Right lobe of liver (tissue), 6 donors: ENCODE results near the gene SH3RF3. TPM values are rescaled to one million over a fixed set of nuclear protein-coding genes. Genes with fewer than 3 reads are reported as not detected.

Source experiments
- ATAC-seq, 4 donors: fragments of 200-7000 bp; cut with Tn5 transposase; one replicate each; pipeline ENCODE4 v1.9.1; 2020; ENCODE audit warnings: mild to moderate bottlenecking in 4 of 4, moderate library complexity in 4 of 4
- DNase-seq, 3 donors: peaks; one replicate each; pipeline ENCODE4 v3.0.0-alpha.2; 2020
- H3K27ac ChIP-seq, 3 donors: fragments of 200-600 bp; one replicate each; pipeline ENCODE4 v1.8.0; 2022
- H3K27me3 ChIP-seq, 2 donors: fragments of 200-600 bp; one replicate each; pipeline ENCODE4 v1.8.0; 2022
- H3K36me3 ChIP-seq, 4 donors: fragments of 200-600 bp; sonication (generic) in 1 of 4; one replicate each; pipeline versions ENCODE4 v1.5.1 to v1.8.0; 2017 to 2022; ENCODE audit warnings: control low read depth in 1 of 4
- H3K4me1 ChIP-seq, 4 donors: fragments of 200-600 bp; sonication (generic) in 1 of 4; one replicate each; pipeline versions ENCODE4 v1.5.1 to v1.8.0; 2017 to 2022; ENCODE audit warnings: control low read depth in 1 of 4
- H3K4me3 ChIP-seq, 3 donors: fragments of 200-600 bp; one replicate each; pipeline ENCODE4 v1.8.0; 2022
- H3K9me3 ChIP-seq, 4 donors: fragments of 200-600 bp; sonication (generic) in 1 of 4; one replicate each; pipeline versions ENCODE4 v1.5.1 to v1.8.0; 2017 to 2022; ENCODE audit warnings: control low read depth in 1 of 4
- CTCF ChIP-seq, 4 donors: fragments of 200-600 bp in 3 of 4; fragments of 450-650 bp in 1 of 4; IDR thresholded peaks; one replicate each; pipeline versions ENCODE4 v1.5.1 to v1.8.0; 2016 to 2022; ENCODE audit warnings: antibody characterized with exemption in 4 of 4, mild to moderate bottlenecking in 2 of 4
- POLR2A ChIP-seq: fragments of 450-650 bp; IDR thresholded peaks from one replicate; pipeline ENCODE4 v1.6.1; 2017; ENCODE audit warnings: antibody characterized with exemption, mild to moderate bottlenecking
- WGBS: methylation state at CpG from one replicate; pipeline ENCODE4 v1.1.6; 2018; ENCODE audit warnings: low coverage, low lambda C conversion rate; ENCODE audit not compliant: insufficient coverage; ENCODE audit errors: missing lambda C conversion rate; 5-methylcytosine and 5-hydroxymethylcytosine counted together
- intact Hi-C, 2 donors: fragments of 100-400 bp; cut with DNase I; formaldehyde crosslinking; loops; one replicate each; pipeline versions ENCODE4 v1.11.2 to v1.14.1; 2022
- total RNA-seq, 6 experiments: library from RNA; depleted of rRNA in 2 of 6; stranded (reverse); fragments of >200 nt in 2 of 6; fragmentation: NEBNext Ultra II Directional in 3 of 6; extraction: Animal tissue kit (Norgen Biotek cat#: 25700) in 3 of 6; gene quantifications; one replicate each; pipeline versions ENCODE4 v1.1.0 to v1.2.4, GENCODE V29; 2016 to 2023
- donor health status: DM: no; HTN: yes; CAD: no.
- donor health status: DM: no; HTN: no; CAD: no.
- donor health status: DM: no; HTN: no; CAD: no.
- donor health status: DM: no; HTN: yes; CAD: no.
- donor health status: DM: no; HTN: yes; CAD: no.

The SH3RF3 gene
- total RNA-seq, 6 experiments from 2014 or later, result 0.68 to 1.6 (median 1.2) TPM

- Histone ChIP-seq H3K36me3 (no peaks in the 10 kb centered on the region), H3K27ac (no peak overlapping the region), H3K4me1 (no peaks in the 10 kb centered on the region), H3K9me3 (no peaks in the 10 kb centered on the region), H3K27me3 (no peaks in the 10 kb centered on the region), H3K4me3 (no peak overlapping the region)
- no peak for ATAC-seq
- intact Hi-C loops, result no loop called here
- WGBS, result 76% methylated on average over 2 of the region's 3 CpGs
- TF ChIP-seq CTCF (IDR thresholded peaks at IDR 0.05) (no peak), POLR2A (no peak)
- DNase-seq, result no peak
Measured at GRCh38 chr2:109425411-109425810, 296.4 kb downstream of the SH3RF3 start.

GRCh38 chr2:109427661-109428091 lies 298.7 kb downstream of the SH3RF3 start:
- WGBS, result no CpG with 5 or more reads among the region's 11 CpGs
- no peak overlapping the region for H3K4me3 ChIP-seq
- no peaks in the 10 kb centered on the region for H3K9me3 ChIP-seq
- H3K4me1 ChIP-seq, result no peaks in the 10 kb centered on the region
- intact Hi-C loops, result no loop called here
- DNase-seq (no peak), ATAC-seq (no peak)
- TF ChIP-seq CTCF (IDR thresholded peaks at IDR 0.05) (no peak), POLR2A (no peak)
- H3K36me3 ChIP-seq, result no peaks in the 10 kb centered on the region
- H3K27me3 ChIP-seq, result no peaks in the 10 kb centered on the region
- no peak overlapping the region for H3K27ac ChIP-seq

- no peaks in the 10 kb centered on the region for H3K27me3 ChIP-seq
- DNase-seq (no peak), ATAC-seq (no peak)
- H3K9me3 ChIP-seq, result no peaks in the 10 kb centered on the region
- TF ChIP-seq POLR2A (no peak), CTCF (IDR thresholded peaks at IDR 0.05) (no peak)
- H3K4me1 ChIP-seq, result no peaks in the 10 kb centered on the region
- no peak overlapping the region for H3K4me3 ChIP-seq
- no peak overlapping the region for H3K27ac ChIP-seq
- H3K36me3 ChIP-seq, result no peaks in the 10 kb centered on the region
- intact Hi-C loops, result no loop called here
- WGBS, result 100% methylated on average over 1 of the region's 12 CpGs
Measured at GRCh38 chr2:109428281-109428680, 299.3 kb downstream of the SH3RF3 start.

- ATAC-seq (no peak), DNase-seq (no peak)
- Histone ChIP-seq H3K4me1 (no peaks in the 10 kb centered on the region), H3K36me3 (no peaks in the 10 kb centered on the region), H3K27ac (no peak overlapping the region), H3K27me3 (no peaks in the 10 kb centered on the region), H3K4me3 (no peak overlapping the region), H3K9me3 (no peaks in the 10 kb centered on the region)
- TF ChIP-seq CTCF (IDR thresholded peaks at IDR 0.05) (no peak), POLR2A (no peak)
- intact Hi-C loops, result no loop called here
- 84% methylated on average over 8 of the region's 19 CpGs for WGBS
Measured at GRCh38 chr2:109428841-109429566, 300.0 kb downstream of the SH3RF3 start.
